ENCODE measurements around the gene HRH3. TPM values are rescaled to one million over a fixed set of nuclear protein-coding genes. Genes with fewer than 3 reads are reported as not detected.

The HRH3 gene
- total and polyA plus RNA-seq, 2 donors (not counting 1 experiment from before 2014, with no cell fraction given), result not detected

DNA sequence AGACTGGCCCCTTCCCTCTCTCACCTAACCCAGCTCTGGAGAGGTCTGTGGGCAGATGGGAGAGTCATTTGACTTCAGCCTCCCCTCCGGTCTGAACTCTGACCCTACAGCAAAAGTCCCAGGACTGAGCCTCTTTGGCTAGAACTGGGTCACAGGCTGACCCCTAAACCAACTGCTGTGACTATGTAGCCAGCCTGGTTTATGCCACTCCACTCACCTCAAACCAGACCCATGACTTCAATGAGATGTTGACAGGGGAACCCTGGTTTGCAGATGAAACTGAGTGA lies 17.4 kb upstream of the HRH3 start:
- H3K4me3 ChIP-seq (ENCODE audit: control extremely low read depth in 1 of 5, extremely low read depth in 1 of 5, insufficient read depth in 1 of 5, low read depth in 2 of 5, low read length in 4 of 5), result peak overlapping the region in 1 of 5 experiments; percentile 50
- H3K27ac Mint-ChIP-seq, result peak overlapping the region; percentile 96
- H3K4me1 ChIP-seq (ENCODE audit: control insufficient read depth in 2 of 2, insufficient read depth in 2 of 2, low read length in 2 of 2), result peaks cover 17 to 22% of the 10 kb centered on the region in 2 donors
- H3K27me3 ChIP-seq (replicated peaks in 1 of 4; ENCODE audit: control extremely low read depth in 1 of 4, control insufficient read depth in 3 of 4, insufficient read depth in 4 of 4, low read length in 3 of 4), result peaks cover 0 to 17% (median 1%) of the 10 kb centered on the region in 4 experiments
- WGBS (ENCODE audit: insufficient coverage), result no CpG with 5 or more reads among the region's 1 CpG
- CTCF ChIA-PET, result interaction anchor here (0.5 to 1.3 kb wide), 3 partner anchors 145 to 1734 kb away, joined by 3 to 4 read pairs (median 4); no protein-coding TSS in a partner anchor
- peaks cover 0 to 19% (median 5%) of the 10 kb centered on the region in 3 donors for H3K9me3 ChIP-seq (ENCODE audit: control extremely low read depth in 1 of 3, control insufficient read depth in 2 of 3, insufficient read depth in 1 of 3, low read length in 2 of 3)
- peaks cover 0 to 8% of the 10 kb centered on the region in 2 experiments for H3K36me3 ChIP-seq (replicated peaks in 1 of 2; ENCODE audit: control extremely low read depth in 1 of 2, control insufficient read depth in 1 of 2, extremely low read depth in 1 of 2, insufficient read depth in 2 of 2, low read length in 1 of 2)
- H3K27me3 Mint-ChIP-seq, result peaks cover 7% of the 10 kb centered on the region
- peaks cover 53% of the 10 kb centered on the region for H3K79me2 ChIP-seq (ENCODE audit: control insufficient read depth, insufficient read depth, low read length)
- H3K9me3 Mint-ChIP-seq (ENCODE audit: insufficient read depth), result no peaks in the 10 kb centered on the region
- peaks cover 38% of the 10 kb centered on the region for H4K20me1 ChIP-seq (ENCODE audit: control insufficient read depth, insufficient read depth, low read length, poor library complexity, severe bottlenecking)
- TF ChIP-seq, protein P1, sequence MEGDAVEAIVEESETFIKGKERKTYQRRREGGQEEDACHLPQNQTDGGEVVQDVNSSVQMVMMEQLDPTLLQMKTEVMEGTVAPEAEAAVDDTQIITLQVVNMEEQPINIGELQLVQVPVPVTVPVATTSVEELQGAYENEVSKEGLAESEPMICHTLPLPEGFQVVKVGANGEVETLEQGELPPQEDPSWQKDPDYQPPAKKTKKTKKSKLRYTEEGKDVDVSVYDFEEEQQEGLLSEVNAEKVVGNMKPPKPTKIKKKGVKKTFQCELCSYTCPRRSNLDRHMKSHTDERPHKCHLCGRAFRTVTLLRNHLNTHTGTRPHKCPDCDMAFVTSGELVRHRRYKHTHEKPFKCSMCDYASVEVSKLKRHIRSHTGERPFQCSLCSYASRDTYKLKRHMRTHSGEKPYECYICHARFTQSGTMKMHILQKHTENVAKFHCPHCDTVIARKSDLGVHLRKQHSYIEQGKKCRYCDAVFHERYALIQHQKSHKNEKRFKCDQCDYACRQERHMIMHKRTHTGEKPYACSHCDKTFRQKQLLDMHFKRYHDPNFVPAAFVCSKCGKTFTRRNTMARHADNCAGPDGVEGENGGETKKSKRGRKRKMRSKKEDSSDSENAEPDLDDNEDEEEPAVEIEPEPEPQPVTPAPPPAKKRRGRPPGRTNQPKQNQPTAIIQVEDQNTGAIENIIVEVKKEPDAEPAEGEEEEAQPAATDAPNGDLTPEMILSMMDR (IDR thresholded peaks at IDR 0.05), result no peak
- peak overlapping the region; percentile 43 to 72 for H3K27ac ChIP-seq (ENCODE audit: low read length in 2 of 2)
- H3K4me3 Mint-ChIP-seq, result peak overlapping the region; percentile 90
- peak overlapping the region; percentile 78 for H3K4me2 ChIP-seq (replicated peaks; ENCODE audit: low read depth, low read length, poor library complexity, severe bottlenecking)
- ATAC-seq (ENCODE audit: low read depth), result no peak
- DNase-seq, result peak; percentile 29
- peak overlapping the region; percentile 81 for H2AFZ ChIP-seq (ENCODE audit: insufficient read depth, low read depth, low read length, poor library complexity, severe bottlenecking)
- peak overlapping the region; percentile 58 for H3K9ac ChIP-seq (ENCODE audit: low read length)
- intact Hi-C loops (cut with micrococcal nuclease), result loop anchor here (5.0 kb wide), 2 partner anchors 555 to 715 kb away; partner anchors contain the start of gene SLC17A9
- POLR2A ChIA-PET, result interaction anchor here (0.5 kb wide), 1 partner anchor 149 kb away, joined by 5 read pairs; the partner anchor contains the start of gene RPS21
- peaks cover 30% of the 10 kb centered on the region for H3K4me1 Mint-ChIP-seq

DNA sequence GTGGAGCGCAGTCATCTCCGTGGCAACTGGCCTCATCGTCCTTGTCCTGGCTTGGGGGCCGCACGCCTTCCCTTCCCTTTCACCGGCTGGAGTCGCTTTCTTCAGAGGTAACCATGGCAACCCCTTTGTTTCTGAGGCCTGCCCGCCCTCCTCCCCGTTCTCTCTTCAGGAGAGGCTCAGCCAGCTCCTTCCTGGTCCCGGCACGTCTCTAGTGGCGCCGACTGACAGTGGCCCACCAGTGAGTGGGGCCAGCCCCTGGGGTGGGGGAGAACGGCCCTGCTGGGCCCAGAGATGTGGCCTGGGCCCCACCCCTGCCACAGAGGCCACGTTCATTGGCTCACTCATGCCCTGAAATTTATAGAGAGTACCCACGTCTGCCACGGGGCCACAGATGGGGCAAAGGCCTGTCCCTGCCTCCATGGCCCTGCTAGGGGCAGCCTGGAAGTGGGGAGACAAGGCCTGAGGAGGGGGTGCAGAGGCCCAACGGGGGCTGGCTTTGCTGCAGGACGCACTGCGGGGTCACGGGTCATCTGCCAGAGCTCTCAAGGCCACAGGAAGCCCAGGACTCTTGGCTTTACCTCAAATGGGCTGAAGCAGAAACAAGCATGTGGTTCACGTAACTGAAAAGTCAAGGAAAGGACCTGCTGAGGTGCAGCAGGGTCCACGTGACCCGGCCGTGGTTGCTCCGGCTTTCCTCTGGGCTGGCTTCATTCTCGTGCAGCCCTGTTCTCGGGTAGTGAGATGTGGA lies 16.9 kb upstream of the HRH3 start:
- WGBS (ENCODE audit: insufficient coverage), result 85% methylated on average over 22 of the region's 28 CpGs
- Mint-ChIP-seq H3K9me3 (ENCODE audit: insufficient read depth) (no peaks in the 10 kb centered on the region), H3K27ac (no peak overlapping the region), H3K4me1 (peaks cover 30% of the 10 kb centered on the region), H3K27me3 (peaks cover 7% of the 10 kb centered on the region), H3K4me3 (no peak overlapping the region)
- Histone ChIP-seq H3K79me2 (ENCODE audit: control insufficient read depth, insufficient read depth, low read length) (peaks cover 48% of the 10 kb centered on the region), H2AFZ (ENCODE audit: insufficient read depth, low read depth, low read length, poor library complexity, severe bottlenecking) (peak overlapping the region; percentile 81), H4K20me1 (ENCODE audit: control insufficient read depth, insufficient read depth, low read length, poor library complexity, severe bottlenecking) (peaks cover 32% of the 10 kb centered on the region), H3K4me1 (ENCODE audit: control insufficient read depth in 2 of 2, insufficient read depth in 2 of 2, low read length in 2 of 2) (peaks cover 17 to 22% of the 10 kb centered on the region in 2 donors), H3K36me3 (replicated peaks in 1 of 2; ENCODE audit: control extremely low read depth in 1 of 2, control insufficient read depth in 1 of 2, extremely low read depth in 1 of 2, insufficient read depth in 2 of 2, low read length in 1 of 2) (peaks cover 0 to 3% of the 10 kb centered on the region in 2 experiments), H3K9me3 (ENCODE audit: control extremely low read depth in 1 of 3, control insufficient read depth in 2 of 3, insufficient read depth in 1 of 3, low read length in 2 of 3) (peaks cover 0 to 19% (median 5%) of the 10 kb centered on the region in 3 donors), H3K27me3 (replicated peaks in 1 of 4; ENCODE audit: control extremely low read depth in 1 of 4, control insufficient read depth in 3 of 4, insufficient read depth in 4 of 4, low read length in 3 of 4) (peaks cover 0 to 17% (median 1%) of the 10 kb centered on the region in 4 experiments), H3K9ac (ENCODE audit: low read length) (no peak overlapping the region), H3K4me2 (replicated peaks; ENCODE audit: low read depth, low read length, poor library complexity, severe bottlenecking) (peak overlapping the region; percentile 78), H3K27ac (ENCODE audit: low read length in 2 of 2) (no peak overlapping the region), H3K4me3 (ENCODE audit: control extremely low read depth in 1 of 5, extremely low read depth in 1 of 5, insufficient read depth in 1 of 5, low read depth in 2 of 5, low read length in 4 of 5) (no peak overlapping the region)
- ATAC-seq (ENCODE audit: low read depth) (no peak), DNase-seq (no peak)
- no peak for TF ChIP-seq EZH2 (IDR thresholded peaks at IDR 0.05; ENCODE audit: borderline replicate concordance, insufficient read depth, low read depth, low read length, poor library complexity, severe bottlenecking)
- TF ChIP-seq, protein P1 (IDR thresholded peaks at IDR 0.05), result no peak
- ChIA-PET CTCF (interaction anchor here (0.5 to 1.3 kb wide), 2 partner anchors 146 to 1734 kb away, joined by 3 to 4 read pairs; no protein-coding TSS in a partner anchor), POLR2A (interaction anchor here (0.5 kb wide), 1 partner anchor 150 kb away, joined by 5 read pairs; the partner anchor contains the start of gene RPS21)
- intact Hi-C loops (cut with micrococcal nuclease), result loop anchor here (5.0 kb wide), 2 partner anchors 555 to 715 kb away; partner anchors contain the start of gene SLC17A9

All from B cell (primary cell).